Fibroblast of villous mesenchyme (primary cell): ENCODE results near the gene ADAMTSL4. TPM values are rescaled to one million over a fixed set of nuclear protein-coding genes. Genes with fewer than 3 reads are reported as not detected.
A peak's percentile ranks its signal among the peaks of the same experiment; 100 is the strongest.

Experiments
- DNase-seq: peaks from one replicate; pipeline ENCODE4 v3.0.0-alpha.2; 2010; ENCODE audit warnings: low read depth
- H3K4me3 ChIP-seq: 2 replicates; pipeline ENCODE4 v1.5.1; 2011; ENCODE audit warnings: low read depth, mild to moderate bottlenecking, low read length
- CTCF ChIP-seq: IDR thresholded peaks from 2 replicates; pipeline ENCODE4 v1.5.1; 2012; ENCODE audit warnings: low read depth, mild to moderate bottlenecking, low read length; ENCODE audit not compliant: insufficient read depth
- total RNA-seq: library from RNA; depleted of rRNA; stranded (reverse); fragments of >200 nt; gene quantifications from 2 replicates; pipeline ENCODE4 v1.2.3, GENCODE V29; 2012

Gene ADAMTSL4
- total RNA-seq: 2.9 and 8.6 TPM in 2 replicates

GRCh38 chr1:150548632-150549495 lies at the start of gene ADAMTSL4:
Gene ADAMTSL4 (plus strand): TSS chr1:150549408. CDS start chr1:150552289, 2,881 bp downstream.
- peak; percentile 89 for DNase-seq
- peak within 1 kb of the TSS; percentile 64 for H3K4me3 ChIP-seq
- TF ChIP-seq CTCF: peak; percentile 28

GRCh38 chr1:150505431-150505830 lies 43.8 kb upstream of the ADAMTSL4 start:
- no peak for TF ChIP-seq CTCF
- DNase-seq: no peak
- no peak overlapping the region for H3K4me3 ChIP-seq

- DNase-seq: peak; percentile 83
- peak within 1 kb of the TSS; percentile 50 for H3K4me3 ChIP-seq
- TF ChIP-seq CTCF: no peak
Measured at GRCh38 chr1:150507912-150508864, 41.0 kb upstream of the ADAMTSL4 start, which contains the start of gene ECM1. Gene ECM1 (plus strand): TSS chr1:150508109. CDS start chr1:150508210, 101 bp downstream.

- no peak for DNase-seq
- TF ChIP-seq CTCF: no peak
- peak overlapping the region; percentile 50 for H3K4me3 ChIP-seq
Measured at GRCh38 chr1:150508982-150509381, 40.2 kb upstream of the ADAMTSL4 start.

GRCh38 chr1:150511551-150511950 lies 37.7 kb upstream of the ADAMTSL4 start:
- no peak for DNase-seq
- TF ChIP-seq CTCF: no peak
- H3K4me3 ChIP-seq: no peak overlapping the region

- no peak for TF ChIP-seq CTCF
- DNase-seq: no peak
- no peak overlapping the region for H3K4me3 ChIP-seq
Measured at GRCh38 chr1:150511985-150512660, 37.1 kb upstream of the ADAMTSL4 start.
